ENCODE data around the gene NAV2.

NAV2 gene

GRCh38 chr11:19751055-19751454 is 38.4 kb downstream of the NAV2 start:
- no peak for DNase-seq (ENCODE audit: low read depth)
- H3K4me3 ChIP-seq (ENCODE audit: low read depth, low read length) = no peak overlapping the region
- TF ChIP-seq, protein P1, sequence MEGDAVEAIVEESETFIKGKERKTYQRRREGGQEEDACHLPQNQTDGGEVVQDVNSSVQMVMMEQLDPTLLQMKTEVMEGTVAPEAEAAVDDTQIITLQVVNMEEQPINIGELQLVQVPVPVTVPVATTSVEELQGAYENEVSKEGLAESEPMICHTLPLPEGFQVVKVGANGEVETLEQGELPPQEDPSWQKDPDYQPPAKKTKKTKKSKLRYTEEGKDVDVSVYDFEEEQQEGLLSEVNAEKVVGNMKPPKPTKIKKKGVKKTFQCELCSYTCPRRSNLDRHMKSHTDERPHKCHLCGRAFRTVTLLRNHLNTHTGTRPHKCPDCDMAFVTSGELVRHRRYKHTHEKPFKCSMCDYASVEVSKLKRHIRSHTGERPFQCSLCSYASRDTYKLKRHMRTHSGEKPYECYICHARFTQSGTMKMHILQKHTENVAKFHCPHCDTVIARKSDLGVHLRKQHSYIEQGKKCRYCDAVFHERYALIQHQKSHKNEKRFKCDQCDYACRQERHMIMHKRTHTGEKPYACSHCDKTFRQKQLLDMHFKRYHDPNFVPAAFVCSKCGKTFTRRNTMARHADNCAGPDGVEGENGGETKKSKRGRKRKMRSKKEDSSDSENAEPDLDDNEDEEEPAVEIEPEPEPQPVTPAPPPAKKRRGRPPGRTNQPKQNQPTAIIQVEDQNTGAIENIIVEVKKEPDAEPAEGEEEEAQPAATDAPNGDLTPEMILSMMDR (IDR thresholded peaks at IDR 0.05; ENCODE audit: control insufficient read depth, extremely low read depth, insufficient read depth) = no peak

DNA sequence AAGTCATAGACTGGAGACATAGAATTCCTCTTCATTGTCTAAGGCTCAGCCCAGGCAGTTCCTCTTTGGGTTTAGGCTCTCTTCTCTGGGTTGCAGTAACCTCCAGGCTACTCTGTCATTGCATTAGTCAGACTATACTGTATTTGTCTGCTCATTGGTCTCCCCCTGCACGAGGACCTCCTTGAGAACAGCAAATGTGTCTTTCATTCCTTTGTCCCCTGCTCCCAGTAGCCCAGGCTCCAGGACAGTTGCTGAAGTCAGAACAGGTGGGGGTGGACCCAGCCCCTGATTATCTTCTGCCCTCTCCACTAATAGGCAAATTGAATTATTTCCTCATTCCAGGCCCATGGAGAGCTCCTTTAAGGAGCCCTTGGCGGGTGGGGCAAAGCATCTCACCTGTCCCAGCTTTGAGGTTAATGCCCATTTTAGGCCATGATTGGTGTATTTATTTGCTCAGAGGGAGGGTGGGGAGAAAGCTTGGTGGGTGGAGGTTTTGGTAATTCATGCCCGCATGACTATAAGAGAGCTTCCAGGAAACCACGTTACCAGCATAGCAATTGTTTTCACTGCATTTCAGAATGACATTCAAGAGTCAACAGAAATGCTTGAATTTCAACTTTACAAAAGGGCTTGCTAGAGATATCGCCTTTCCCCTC is 40.9 kb downstream of the NAV2 start:
- no peak overlapping the region for H3K4me3 ChIP-seq (ENCODE audit: low read depth, low read length)
- DNase-seq (ENCODE audit: low read depth) = no peak
- TF ChIP-seq, protein P1 (IDR thresholded peaks at IDR 0.05; ENCODE audit: control insufficient read depth, extremely low read depth, insufficient read depth) = no peak

DNA sequence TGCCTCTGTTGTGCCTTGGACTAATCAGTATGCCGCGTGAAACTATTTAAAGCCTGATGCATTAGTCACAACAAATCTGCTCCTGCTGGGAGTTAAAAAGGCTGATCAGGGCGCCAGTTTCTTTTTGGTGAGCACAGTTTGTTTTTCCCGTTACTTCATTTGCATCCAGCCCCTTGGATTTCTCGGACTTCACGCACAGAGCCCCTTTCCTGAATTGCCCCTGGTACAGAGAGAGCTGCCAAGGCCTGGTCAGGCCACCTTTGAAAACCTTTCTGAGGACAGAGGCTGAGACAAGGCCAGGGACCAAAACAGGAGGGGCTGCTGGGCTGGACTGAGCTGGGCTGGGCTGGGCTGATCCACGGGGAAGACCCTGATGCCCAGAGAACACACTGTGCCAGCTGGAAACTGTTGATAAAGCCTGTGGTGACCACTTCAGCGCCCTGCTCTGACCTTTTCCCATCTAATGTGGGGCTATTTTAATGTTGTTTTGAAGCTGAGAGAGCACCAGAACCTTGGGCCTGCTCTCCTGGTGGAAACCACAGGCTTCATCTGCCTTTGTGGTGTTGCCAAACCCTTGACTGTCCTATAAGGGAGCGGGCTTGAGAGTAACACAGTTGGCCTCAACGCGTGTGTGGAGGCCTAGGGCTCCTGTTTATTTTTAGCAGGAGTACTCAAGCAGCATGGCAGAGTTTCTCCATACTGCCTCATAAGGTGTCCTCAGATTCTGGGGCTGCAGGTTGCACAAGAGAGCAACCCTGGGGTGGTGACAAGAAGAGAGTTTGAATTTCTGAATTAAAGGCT is 44.2 kb downstream of the NAV2 start:
- DNase-seq (ENCODE audit: low read depth) = no peak
- TF ChIP-seq, protein P1 (IDR thresholded peaks at IDR 0.05; ENCODE audit: control insufficient read depth, extremely low read depth, insufficient read depth) = no peak
- no peak overlapping the region for H3K4me3 ChIP-seq (ENCODE audit: low read depth, low read length)

DNA sequence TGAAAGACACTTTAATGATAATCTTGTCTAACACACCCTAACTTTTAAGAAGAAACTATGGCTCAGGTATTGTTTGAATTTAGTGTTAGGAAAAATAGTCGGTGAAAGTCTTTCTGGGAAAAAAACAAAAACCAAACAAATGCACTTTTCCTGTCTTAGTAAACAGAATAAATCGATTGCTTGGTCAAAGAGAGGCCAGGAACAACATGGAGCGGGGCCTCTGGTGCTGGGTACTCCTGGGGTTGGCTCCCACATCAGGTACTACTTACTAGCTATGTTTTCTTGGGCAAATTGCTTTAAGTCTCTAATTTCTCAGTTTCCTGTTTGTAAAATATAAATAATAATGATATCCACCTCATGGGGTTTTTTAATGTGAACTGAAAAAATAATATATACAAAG is 46.8 kb downstream of the NAV2 start:
- TF ChIP-seq, protein P1 (IDR thresholded peaks at IDR 0.05; ENCODE audit: control insufficient read depth, extremely low read depth, insufficient read depth) = no peak
- no peak for DNase-seq (ENCODE audit: low read depth)
- no peak overlapping the region for H3K4me3 ChIP-seq (ENCODE audit: low read depth, low read length)

GRCh38 chr11:19762266-19762665 is 49.6 kb downstream of the NAV2 start:
- H3K4me3 ChIP-seq (ENCODE audit: low read depth, low read length) = no peak overlapping the region
- no peak for DNase-seq (ENCODE audit: low read depth)
- TF ChIP-seq, protein P1 (IDR thresholded peaks at IDR 0.05; ENCODE audit: control insufficient read depth, extremely low read depth, insufficient read depth) = no peak

GRCh38 chr11:19763330-19763729 is 50.7 kb downstream of the NAV2 start:
- TF ChIP-seq, protein P1 (IDR thresholded peaks at IDR 0.05; ENCODE audit: control insufficient read depth, extremely low read depth, insufficient read depth) = no peak
- no peak for DNase-seq (ENCODE audit: low read depth)
- no peak overlapping the region for H3K4me3 ChIP-seq (ENCODE audit: low read depth, low read length)
